ENCODE measurements around the gene SNX4. TPM values are rescaled to one million over a fixed set of nuclear protein-coding genes. Genes with fewer than 3 reads are reported as not detected.
"Not testable (repeated sequence)": the region's sequence is repeated elsewhere in the genome, so short reads cannot be mapped to it uniquely, and the experiment has no call there.

SNX4 gene
- total RNA-seq, 1 donor from 2014 or later: 37.8 TPM

- H3K27me3 ChIP-seq (ENCODE audit: control insufficient read depth, insufficient read depth, low read length): no peaks in the 10 kb centered on the region
- H3K36me3 ChIP-seq (ENCODE audit: control insufficient read depth, insufficient read depth, low read length): no peaks in the 10 kb centered on the region
- no peak overlapping the region for H3K4me3 ChIP-seq (ENCODE audit: low read depth, low read length)
- no peak for TF ChIP-seq CTCF (IDR thresholded peaks at IDR 0.05; ENCODE audit: insufficient read depth, low read length, poor library complexity, severe bottlenecking)
- DNase-seq (ENCODE audit: low read depth): no peak
These were observed 105.3 kb downstream of the SNX4 start for GRCh38 chr3:125414669-125415068.

- DNase-seq (ENCODE audit: low read depth): no peak
- no peaks in the 10 kb centered on the region for H3K36me3 ChIP-seq (ENCODE audit: control insufficient read depth, insufficient read depth, low read length)
- H3K27me3 ChIP-seq (ENCODE audit: control insufficient read depth, insufficient read depth, low read length): no peaks in the 10 kb centered on the region
- no peak for TF ChIP-seq CTCF (IDR thresholded peaks at IDR 0.05; ENCODE audit: insufficient read depth, low read length, poor library complexity, severe bottlenecking)
- H3K4me3 ChIP-seq (ENCODE audit: low read depth, low read length): no peak overlapping the region
These were observed 109.1 kb downstream of the SNX4 start for GRCh38 chr3:125410922-125411321.

- H3K4me3 ChIP-seq (ENCODE audit: low read depth, low read length): no peak overlapping the region
- no peaks in the 10 kb centered on the region for H3K36me3 ChIP-seq (ENCODE audit: control insufficient read depth, insufficient read depth, low read length)
- DNase-seq (ENCODE audit: low read depth): peak; percentile 44
- TF ChIP-seq CTCF (IDR thresholded peaks at IDR 0.05; ENCODE audit: insufficient read depth, low read length, poor library complexity, severe bottlenecking): no peak
- H3K27me3 ChIP-seq (ENCODE audit: control insufficient read depth, insufficient read depth, low read length): no peaks in the 10 kb centered on the region
These were observed 113.9 kb downstream of the SNX4 start for GRCh38 chr3:125406070-125406469.

GRCh38 chr3:125405515-125405914 is 114.5 kb downstream of the SNX4 start:
- DNase-seq (ENCODE audit: low read depth); H3K27me3 ChIP-seq (ENCODE audit: control insufficient read depth, insufficient read depth, low read length); H3K36me3 ChIP-seq (ENCODE audit: control insufficient read depth, insufficient read depth, low read length); H3K4me3 ChIP-seq (ENCODE audit: low read depth, low read length): not testable (repeated sequence)

GRCh38 chr3:125403789-125404188 is 116.2 kb downstream of the SNX4 start:
- no peaks in the 10 kb centered on the region for H3K36me3 ChIP-seq (ENCODE audit: control insufficient read depth, insufficient read depth, low read length)
- H3K27me3 ChIP-seq (ENCODE audit: control insufficient read depth, insufficient read depth, low read length): no peaks in the 10 kb centered on the region
- H3K4me3 ChIP-seq (ENCODE audit: low read depth, low read length): no peak overlapping the region
- no peak for DNase-seq (ENCODE audit: low read depth)
- TF ChIP-seq CTCF (IDR thresholded peaks at IDR 0.05; ENCODE audit: insufficient read depth, low read length, poor library complexity, severe bottlenecking): peak; percentile 8

- no peak for TF ChIP-seq CTCF (IDR thresholded peaks at IDR 0.05; ENCODE audit: insufficient read depth, low read length, poor library complexity, severe bottlenecking)
- Histone ChIP-seq H3K36me3 (ENCODE audit: control insufficient read depth, insufficient read depth, low read length) (no peaks in the 10 kb centered on the region), H3K27me3 (ENCODE audit: control insufficient read depth, insufficient read depth, low read length) (no peaks in the 10 kb centered on the region), H3K4me3 (ENCODE audit: low read depth, low read length) (no peak overlapping the region)
- DNase-seq (ENCODE audit: low read depth): no peak
These were observed 117.4 kb downstream of the SNX4 start for GRCh38 chr3:125402639-125403038.

Measured in kidney epithelial cell (primary cell).